Progenitor cell of endocrine pancreas (in vitro differentiated cells): Measurements from ENCODE around the gene OR5C1. TPM values are rescaled to one million over a fixed set of nuclear protein-coding genes. Genes with fewer than 3 reads are reported as not detected.

Source experiments
- DNase-seq: peaks from one replicate; pipeline ENCODE4 v3.0.0; 2021; ENCODE audit warnings: low spot score; ENCODE audit not compliant: unreplicated experiment
- H3K27ac Mint-ChIP-seq: 2 replicates; pipeline ENCODE4 v1.8.0; 2021; ENCODE audit warnings: mild to moderate bottlenecking, moderate library complexity, mixed read lengths
- H3K27me3 Mint-ChIP-seq: 2 replicates; pipeline ENCODE4 v1.8.0; 2021; ENCODE audit warnings: mixed read lengths
- H3K36me3 Mint-ChIP-seq: 2 replicates; pipeline ENCODE4 v1.8.0; 2022; ENCODE audit warnings: mixed read lengths; ENCODE audit not compliant: insufficient read depth
- H3K4me1 Mint-ChIP-seq: 2 replicates; pipeline ENCODE4 v1.8.0; 2021; ENCODE audit warnings: low read depth, mixed read lengths
- H3K4me3 Mint-ChIP-seq: 2 replicates; pipeline ENCODE4 v1.8.0; 2021; ENCODE audit warnings: low read depth, mild to moderate bottlenecking, moderate library complexity, mixed read lengths
- H3K9me3 Mint-ChIP-seq: 2 replicates; pipeline ENCODE4 v1.8.0; 2021; ENCODE audit warnings: low read depth, mixed read lengths
- total RNA-seq: library from RNA; stranded (reverse); gene quantifications from 2 replicates; pipeline ENCODE4 v1.2.1, GENCODE V29; 2021
- TF ChIP-seq, protein P1 (sequence below): fragments of 200-600 bp; sonication (generic); IDR thresholded peaks from one replicate; pipeline ENCODE4 v1.5.0; 2021; ENCODE audit warnings: antibody characterized with exemption, mild to moderate bottlenecking; ENCODE audit not compliant: unreplicated experiment

OR5C1 gene
- total RNA-seq, 1 donor from 2014 or later: not detected

DNA sequence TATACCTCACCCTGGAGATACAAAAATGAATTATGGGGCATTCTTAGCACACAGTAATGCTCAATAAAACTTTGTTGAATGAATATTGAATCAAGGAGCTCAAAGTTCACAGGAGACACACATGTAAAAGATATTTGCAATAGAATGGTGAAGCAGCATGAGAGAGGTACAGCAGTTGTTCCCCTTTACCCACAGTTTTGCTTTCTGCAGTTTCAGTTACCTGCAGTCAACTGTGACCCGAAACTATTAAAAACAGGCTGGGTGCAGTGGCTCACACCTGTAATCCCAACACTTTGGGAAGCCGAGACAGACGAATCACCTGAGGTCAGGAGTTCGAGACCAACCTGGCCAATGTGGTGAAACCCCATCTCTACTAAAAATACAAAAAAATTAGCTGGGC, 2.4 kb upstream of the OR5C1 start:
- TF ChIP-seq, protein P1, sequence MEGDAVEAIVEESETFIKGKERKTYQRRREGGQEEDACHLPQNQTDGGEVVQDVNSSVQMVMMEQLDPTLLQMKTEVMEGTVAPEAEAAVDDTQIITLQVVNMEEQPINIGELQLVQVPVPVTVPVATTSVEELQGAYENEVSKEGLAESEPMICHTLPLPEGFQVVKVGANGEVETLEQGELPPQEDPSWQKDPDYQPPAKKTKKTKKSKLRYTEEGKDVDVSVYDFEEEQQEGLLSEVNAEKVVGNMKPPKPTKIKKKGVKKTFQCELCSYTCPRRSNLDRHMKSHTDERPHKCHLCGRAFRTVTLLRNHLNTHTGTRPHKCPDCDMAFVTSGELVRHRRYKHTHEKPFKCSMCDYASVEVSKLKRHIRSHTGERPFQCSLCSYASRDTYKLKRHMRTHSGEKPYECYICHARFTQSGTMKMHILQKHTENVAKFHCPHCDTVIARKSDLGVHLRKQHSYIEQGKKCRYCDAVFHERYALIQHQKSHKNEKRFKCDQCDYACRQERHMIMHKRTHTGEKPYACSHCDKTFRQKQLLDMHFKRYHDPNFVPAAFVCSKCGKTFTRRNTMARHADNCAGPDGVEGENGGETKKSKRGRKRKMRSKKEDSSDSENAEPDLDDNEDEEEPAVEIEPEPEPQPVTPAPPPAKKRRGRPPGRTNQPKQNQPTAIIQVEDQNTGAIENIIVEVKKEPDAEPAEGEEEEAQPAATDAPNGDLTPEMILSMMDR: no peak
- Mint-ChIP-seq H3K27me3 (no peaks in the 10 kb centered on the region), H3K9me3 (peaks cover 17% of the 10 kb centered on the region), H3K4me1 (peaks cover 2% of the 10 kb centered on the region), H3K4me3 (no peak overlapping the region), H3K27ac (no peak overlapping the region), H3K36me3 (no peaks in the 10 kb centered on the region)
- no peak for DNase-seq

DNA sequence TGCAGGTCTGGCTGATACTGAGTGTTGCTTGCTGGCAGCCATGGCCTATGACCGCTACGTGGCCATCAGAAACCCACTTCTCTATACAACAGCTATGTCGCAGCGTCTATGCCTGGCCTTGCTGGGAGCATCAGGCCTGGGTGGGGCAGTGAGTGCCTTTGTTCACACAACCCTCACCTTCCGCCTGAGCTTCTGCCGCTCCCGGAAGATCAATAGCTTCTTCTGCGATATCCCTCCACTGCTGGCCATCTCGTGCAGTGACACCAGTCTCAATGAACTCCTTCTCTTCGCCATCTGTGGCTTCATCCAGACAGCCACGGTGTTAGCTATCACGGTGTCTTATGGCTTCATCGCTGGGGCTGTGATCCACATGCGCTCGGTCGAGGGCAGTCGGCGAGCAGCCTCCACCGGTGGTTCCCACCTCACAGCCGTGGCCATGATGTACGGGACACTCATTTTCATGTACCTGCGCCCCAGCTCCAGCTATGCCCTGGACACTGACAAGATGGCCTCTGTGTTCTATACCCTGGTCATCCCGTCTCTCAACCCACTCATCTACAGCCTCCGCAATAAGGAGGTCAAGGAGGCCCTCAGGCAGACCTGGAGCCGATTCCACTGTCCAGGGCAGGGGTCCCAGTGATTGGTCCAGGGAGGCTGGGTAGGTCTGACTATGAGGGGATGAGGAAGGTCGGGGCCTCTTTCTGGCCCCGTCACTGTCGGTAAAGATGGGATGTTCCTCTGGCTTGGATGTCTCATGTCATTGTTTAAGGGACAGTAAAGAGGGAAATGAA, 718 bp downstream of the OR5C1 start:
- DNase-seq: no peak
- Mint-ChIP-seq H3K4me3 (no peak overlapping the region), H3K4me1 (peaks cover 2% of the 10 kb centered on the region), H3K36me3 (no peaks in the 10 kb centered on the region), H3K27me3 (no peaks in the 10 kb centered on the region), H3K9me3 (peaks cover 20% of the 10 kb centered on the region), H3K27ac (no peak overlapping the region)
- TF ChIP-seq, protein P1: no peak

DNA sequence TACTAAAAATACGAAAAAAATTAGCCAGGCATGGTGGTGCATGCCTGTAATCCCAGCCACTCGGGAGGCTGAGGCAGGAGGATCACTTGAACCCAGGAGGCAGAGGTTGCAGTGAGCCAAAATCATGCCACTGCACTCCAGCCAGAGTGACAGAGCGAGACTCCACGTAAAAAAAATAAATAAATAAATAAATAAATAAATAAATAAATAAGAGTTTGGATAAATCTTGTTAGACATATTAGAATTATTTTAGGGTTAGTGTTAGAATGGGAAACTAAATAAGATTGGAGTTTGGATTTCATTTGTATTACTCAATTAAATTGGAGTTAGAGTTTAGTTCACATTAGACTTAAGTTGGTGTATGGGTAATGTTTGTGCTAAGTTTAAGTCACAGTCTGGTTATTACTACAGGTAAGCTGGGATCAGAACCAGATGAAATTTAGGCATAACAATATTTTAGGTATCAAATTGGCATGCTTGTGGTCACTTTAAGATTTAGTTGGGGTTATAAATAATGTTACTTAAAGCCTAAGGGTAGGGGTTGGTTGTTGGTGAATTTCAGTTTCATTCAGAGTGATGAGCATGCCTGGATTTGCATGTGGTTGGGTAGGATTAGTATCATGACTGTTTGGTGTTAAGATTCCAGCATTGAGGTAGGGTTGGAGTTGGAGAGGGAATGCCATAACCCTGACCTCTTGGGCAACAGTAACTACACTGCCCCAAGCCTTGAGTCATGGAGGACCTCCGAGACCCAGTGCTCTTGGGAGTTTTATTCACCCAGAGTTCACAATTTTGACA, 3.3 kb downstream of the OR5C1 start:
- Mint-ChIP-seq H3K36me3 (no peaks in the 10 kb centered on the region), H3K9me3 (peaks cover 20% of the 10 kb centered on the region), H3K4me1 (no peaks in the 10 kb centered on the region), H3K4me3 (no peak overlapping the region), H3K27ac (no peak overlapping the region), H3K27me3 (no peaks in the 10 kb centered on the region)
- TF ChIP-seq, protein P1: no peak
- no peak for DNase-seq

DNA sequence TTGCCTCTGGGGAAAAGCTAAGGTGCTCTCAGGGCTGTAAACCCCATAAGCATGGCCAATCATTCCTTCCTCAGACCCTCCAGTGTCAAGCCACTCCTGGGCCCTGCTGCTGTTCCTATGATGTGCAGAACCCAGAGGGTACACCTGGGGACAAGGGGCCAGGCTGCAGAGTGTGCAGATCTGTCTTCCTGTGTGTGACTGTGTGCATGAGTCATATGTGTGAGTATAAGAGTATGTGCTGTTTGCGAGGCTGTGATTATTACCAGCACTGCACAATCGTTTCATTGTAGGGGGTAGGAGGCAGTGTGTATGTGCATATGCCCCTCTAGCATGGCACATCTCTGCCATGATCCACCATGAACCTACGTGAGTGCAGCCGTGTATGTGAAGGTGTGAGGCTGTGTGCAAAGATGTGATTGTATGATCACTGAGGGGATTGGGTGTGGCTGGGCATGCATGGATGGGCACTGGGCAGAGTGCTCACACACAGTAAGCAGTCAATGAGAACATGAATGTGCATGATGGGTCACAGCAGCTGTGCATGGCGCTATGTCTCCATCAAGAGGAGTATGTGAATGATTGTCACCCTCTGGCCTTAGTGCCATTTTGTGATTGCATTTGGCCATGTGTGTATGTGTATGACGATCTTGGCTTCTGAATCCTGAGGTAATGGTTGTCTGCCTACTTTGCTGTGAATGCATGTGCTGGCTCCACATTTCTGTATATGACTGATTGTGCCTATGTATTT, 8.8 kb downstream of the OR5C1 start:
- DNase-seq: no peak
- Mint-ChIP-seq H3K4me1 (no peaks in the 10 kb centered on the region), H3K4me3 (no peak overlapping the region), H3K9me3 (peaks cover 15% of the 10 kb centered on the region), H3K27me3 (no peaks in the 10 kb centered on the region), H3K27ac (no peak overlapping the region), H3K36me3 (no peaks in the 10 kb centered on the region)
- TF ChIP-seq, protein P1: no peak
